Measurements from ENCODE around the gene CCDC106. TPM values are rescaled to one million over a fixed set of nuclear protein-coding genes. Genes with fewer than 3 reads are reported as not detected.

Gene CCDC106
- total RNA-seq, 2 donors from 2014 or later: 2.6 to 4.8 TPM

DNA sequence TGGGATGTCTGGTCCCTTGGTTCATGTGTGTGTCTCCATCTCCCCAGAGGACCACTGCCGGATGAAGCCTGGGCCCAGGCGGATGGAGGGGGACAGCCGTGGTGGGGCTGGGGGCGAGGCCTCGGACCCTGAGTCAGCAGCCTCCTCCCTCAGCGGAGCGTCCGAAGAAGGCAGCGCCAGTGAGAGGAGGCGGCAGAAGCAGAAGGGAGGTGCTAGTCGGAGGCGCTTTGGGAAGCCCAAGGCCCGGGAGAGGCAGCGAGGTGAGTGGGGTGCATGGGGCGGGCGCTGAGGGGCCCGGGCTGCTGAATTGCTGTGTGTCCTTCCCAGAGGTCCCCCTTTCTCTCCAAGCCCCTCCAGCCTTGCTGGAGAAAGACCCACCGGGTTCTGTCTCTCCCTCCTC lies 3.2 kb downstream of the CCDC106 start:
- H3K36me3 ChIP-seq: no peaks in the 10 kb centered on the region
- no peaks in the 10 kb centered on the region for H3K27me3 ChIP-seq
- H3K4me1 ChIP-seq: peaks cover 6% of the 10 kb centered on the region
- DNase-seq: no peak
- no peak overlapping the region for H3K27ac ChIP-seq
- no peak for TF ChIP-seq CTCF (IDR thresholded peaks at IDR 0.05)
- H3K9me3 ChIP-seq: no peaks in the 10 kb centered on the region
- intact Hi-C loops (cut with DNase I): no loop called here
- H3K9ac ChIP-seq (ENCODE audit: low read depth in 2 of 2, low read length in 2 of 2): no peak overlapping the region
- H3K4me3 ChIP-seq: no peak overlapping the region

DNA sequence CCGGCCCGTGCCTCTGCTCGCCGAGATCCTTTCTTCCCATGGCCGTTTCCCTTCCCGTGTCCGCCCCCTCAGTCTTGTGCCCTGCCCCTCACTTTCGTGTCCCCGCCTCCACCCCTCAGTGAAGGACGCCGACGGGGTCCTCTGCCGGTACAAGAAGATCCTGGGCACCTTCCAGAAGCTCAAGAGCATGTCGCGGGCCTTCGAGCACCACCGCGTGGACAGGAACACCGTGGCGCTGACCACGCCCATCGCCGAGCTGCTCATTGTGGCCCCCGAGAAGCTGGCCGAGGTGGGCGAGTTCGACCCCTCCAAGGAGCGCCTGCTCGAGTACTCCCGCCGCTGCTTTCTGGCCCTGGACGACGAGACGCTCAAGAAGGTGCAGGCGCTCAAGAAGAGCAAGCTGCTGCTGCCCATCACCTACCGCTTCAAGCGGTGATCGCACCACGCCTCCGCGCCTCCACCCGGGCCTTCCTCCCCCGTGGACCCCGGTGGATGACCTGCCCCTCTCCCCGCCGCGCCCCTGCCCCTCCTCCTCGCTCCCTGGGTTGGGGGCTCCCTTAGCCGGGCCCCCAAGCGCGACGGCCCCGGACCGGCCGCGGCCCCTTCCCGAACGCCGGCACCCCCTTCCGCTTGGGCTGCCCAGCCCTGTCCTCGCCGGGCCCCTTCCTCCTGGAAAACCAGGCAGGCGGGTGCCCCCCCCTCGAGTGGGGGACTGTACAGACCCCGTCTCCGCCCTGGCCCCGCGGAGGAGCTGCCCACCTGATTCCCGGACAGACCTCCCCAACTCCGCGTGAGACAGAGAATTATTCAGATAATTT lies 4.5 kb downstream of the CCDC106 start:
- Histone ChIP-seq H3K4me3 (no peak overlapping the region), H3K9me3 (no peaks in the 10 kb centered on the region), H3K27me3 (no peaks in the 10 kb centered on the region), H3K36me3 (no peaks in the 10 kb centered on the region), H3K4me1 (peaks cover 18% of the 10 kb centered on the region), H3K9ac (ENCODE audit: low read depth in 2 of 2, low read length in 2 of 2) (no peak overlapping the region), H3K27ac (no peak overlapping the region)
- no peak for TF ChIP-seq CTCF (IDR thresholded peaks at IDR 0.05)
- intact Hi-C loops (cut with DNase I): no loop called here
- no peak for DNase-seq

GRCh38 chr19:55653651-55654322 lies 5.8 kb downstream of the CCDC106 start:
- no peaks in the 10 kb centered on the region for H3K9me3 ChIP-seq

GRCh38 chr19:55654323-55654867 lies 6.4 kb downstream of the CCDC106 start:
- TF ChIP-seq CTCF (IDR thresholded peaks at IDR 0.05): no peak
- peak overlapping the region; percentile 82 for H3K4me3 ChIP-seq
- no peaks in the 10 kb centered on the region for H3K36me3 ChIP-seq
- no peaks in the 10 kb centered on the region for H3K27me3 ChIP-seq
- H3K9ac ChIP-seq (ENCODE audit: low read depth in 2 of 2, low read length in 2 of 2): peak overlapping the region; percentile 76 to 82
- intact Hi-C loops (cut with DNase I): no loop called here
- DNase-seq: peak; percentile 100
- peak overlapping the region; percentile 99 for H3K27ac ChIP-seq
- no peaks in the 10 kb centered on the region for H3K9me3 ChIP-seq
- peaks cover 21% of the 10 kb centered on the region for H3K4me1 ChIP-seq

More at GRCh38 chr19:55653651-55654322, 5.8 kb downstream of the CCDC106 start:
- H3K4me1 ChIP-seq: peaks cover 21% of the 10 kb centered on the region
- H3K36me3 ChIP-seq: no peaks in the 10 kb centered on the region
- H3K27ac ChIP-seq: peak overlapping the region; percentile 99
- peak overlapping the region; percentile 62 to 82 for H3K9ac ChIP-seq (ENCODE audit: low read depth in 2 of 2, low read length in 2 of 2)
- H3K4me3 ChIP-seq: peak overlapping the region; percentile 82
- peak; percentile 98 for TF ChIP-seq CTCF (IDR thresholded peaks at IDR 0.05)
- intact Hi-C loops (cut with DNase I): no loop called here
- peak; percentile 97 for DNase-seq
- H3K27me3 ChIP-seq: no peaks in the 10 kb centered on the region

DNA sequence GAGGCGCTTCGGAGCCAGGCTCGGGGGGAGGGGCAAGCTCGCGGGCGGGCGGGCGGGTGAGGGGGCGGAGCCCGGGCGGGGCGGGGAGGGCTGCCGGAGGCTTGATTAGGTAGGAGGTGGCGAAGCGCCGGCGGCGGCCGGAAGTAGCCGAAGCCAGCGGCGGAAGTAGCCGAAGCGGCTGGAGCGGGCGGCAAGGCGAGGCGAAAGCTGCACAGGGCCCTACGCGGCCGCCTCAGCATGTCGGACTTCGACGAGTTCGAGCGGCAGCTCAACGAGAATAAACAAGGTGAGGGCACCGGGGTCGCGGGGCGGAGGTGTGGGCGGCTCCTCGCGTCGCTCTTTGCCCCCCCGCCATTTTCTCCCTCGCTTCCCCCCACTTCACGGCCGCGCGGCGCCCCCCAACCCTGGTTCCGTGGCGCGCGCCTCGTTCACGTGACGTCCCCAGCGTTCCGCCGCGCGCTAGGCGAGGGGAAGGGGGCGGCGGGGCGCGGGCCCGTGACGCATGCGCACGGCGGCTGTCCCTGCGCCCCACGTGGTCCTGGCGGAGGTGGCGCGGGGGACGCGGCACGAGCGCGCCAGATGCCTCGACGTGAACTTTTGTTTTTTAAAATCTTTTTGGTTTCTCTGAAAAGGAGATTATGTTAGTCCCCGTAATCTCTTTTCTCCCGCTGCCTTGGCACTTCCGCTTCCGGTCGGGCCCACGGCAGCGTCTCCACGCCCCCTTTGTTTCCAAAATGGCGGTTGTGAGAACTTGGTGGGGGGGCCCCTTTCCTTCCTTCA lies 7.0 kb downstream of the CCDC106 start, which contains the start of gene U2AF2:
Gene U2AF2 (plus strand): TSS at position 168 of the 780 bp plus-strand sequence. CDS start 70 bp downstream, at position 238.
- peak; percentile 97 for DNase-seq
- Histone ChIP-seq H3K9me3 (no peaks in the 10 kb centered on the region), H3K4me3 (peak within 1 kb of the TSS; percentile 82), H3K9ac (ENCODE audit: low read depth in 2 of 2, low read length in 2 of 2) (peak within 1 kb of the TSS; percentile 82 to 93), H3K36me3 (no peaks in the 10 kb centered on the region), H3K27ac (peak within 1 kb of the TSS; percentile 99), H3K4me1 (peaks cover 21% of the 10 kb centered on the region), H3K27me3 (no peaks in the 10 kb centered on the region)
- no peak for TF ChIP-seq CTCF (IDR thresholded peaks at IDR 0.05)
- intact Hi-C loops (cut with DNase I): no loop called here
